Naive B cell (primary cell): ENCODE results near the gene REXO1. TPM values are rescaled to one million over a fixed set of nuclear protein-coding genes. Genes with fewer than 3 reads are reported as not detected.

ENCODE experiments used
- ATAC-seq, 2 donors: fragments of 150-1000 bp; cut with Tn5 transposase; 2 replicates each; pipeline ENCODE4 v1.10.0; 2021; ENCODE audit warnings: low read depth in 2 of 2, mild to moderate bottlenecking in 2 of 2, moderate library complexity in 2 of 2
- DNase-seq: peaks from one replicate; pipeline ENCODE4 v3.0.0; 2022
- H3K27ac Mint-ChIP-seq, 6 donors: one replicate each; pipeline ENCODE4 v1.8.0; 2020 to 2022; ENCODE audit warnings: mild to moderate bottlenecking in 6 of 6, mixed read lengths in 6 of 6, moderate library complexity in 5 of 6, inconsistent platforms in 2 of 6
- H3K27me3 Mint-ChIP-seq, 3 donors: one replicate each; pipeline ENCODE4 v1.8.0; 2021 to 2022; ENCODE audit warnings: mixed read lengths in 3 of 3, mild to moderate bottlenecking in 1 of 3
- H3K36me3 Mint-ChIP-seq, 2 donors: one replicate each; pipeline ENCODE4 v1.8.0; 2020 to 2022; ENCODE audit warnings: mixed read lengths in 2 of 2, inconsistent platforms in 1 of 2, mild to moderate bottlenecking in 1 of 2
- H3K4me1 Mint-ChIP-seq, 3 donors: one replicate each; pipeline ENCODE4 v1.8.0; 2020 to 2022; ENCODE audit warnings: mixed read lengths in 3 of 3, inconsistent platforms in 1 of 3, mild to moderate bottlenecking in 1 of 3, moderate library complexity in 1 of 3
- H3K4me3 Mint-ChIP-seq, 8 donors: one replicate each; pipeline ENCODE4 v1.8.0; 2020 to 2022; ENCODE audit warnings: mild to moderate bottlenecking in 8 of 8, mixed read lengths in 8 of 8, moderate library complexity in 8 of 8, inconsistent platforms in 2 of 8
- H3K9me3 Mint-ChIP-seq, 7 donors: one replicate each; pipeline ENCODE4 v1.8.0; 2020 to 2022; ENCODE audit warnings: mixed read lengths in 7 of 7, mild to moderate bottlenecking in 5 of 7, inconsistent platforms in 2 of 7, moderate library complexity in 1 of 7
- polyA plus RNA-seq, 6 donors: library from polyadenylated mRNA; unstranded; fragments of 300-500 nt; fragmentation: Illumina TruSeq; gene quantifications; one replicate each; pipeline ENCODE4 v1.2.3, GENCODE V29; 2021; ENCODE audit warnings: low read depth in 6 of 6

Gene REXO1
- polyA plus RNA-seq, 6 donors from 2014 or later = 0.96 to 18.1 (median 5.2) TPM

DNA sequence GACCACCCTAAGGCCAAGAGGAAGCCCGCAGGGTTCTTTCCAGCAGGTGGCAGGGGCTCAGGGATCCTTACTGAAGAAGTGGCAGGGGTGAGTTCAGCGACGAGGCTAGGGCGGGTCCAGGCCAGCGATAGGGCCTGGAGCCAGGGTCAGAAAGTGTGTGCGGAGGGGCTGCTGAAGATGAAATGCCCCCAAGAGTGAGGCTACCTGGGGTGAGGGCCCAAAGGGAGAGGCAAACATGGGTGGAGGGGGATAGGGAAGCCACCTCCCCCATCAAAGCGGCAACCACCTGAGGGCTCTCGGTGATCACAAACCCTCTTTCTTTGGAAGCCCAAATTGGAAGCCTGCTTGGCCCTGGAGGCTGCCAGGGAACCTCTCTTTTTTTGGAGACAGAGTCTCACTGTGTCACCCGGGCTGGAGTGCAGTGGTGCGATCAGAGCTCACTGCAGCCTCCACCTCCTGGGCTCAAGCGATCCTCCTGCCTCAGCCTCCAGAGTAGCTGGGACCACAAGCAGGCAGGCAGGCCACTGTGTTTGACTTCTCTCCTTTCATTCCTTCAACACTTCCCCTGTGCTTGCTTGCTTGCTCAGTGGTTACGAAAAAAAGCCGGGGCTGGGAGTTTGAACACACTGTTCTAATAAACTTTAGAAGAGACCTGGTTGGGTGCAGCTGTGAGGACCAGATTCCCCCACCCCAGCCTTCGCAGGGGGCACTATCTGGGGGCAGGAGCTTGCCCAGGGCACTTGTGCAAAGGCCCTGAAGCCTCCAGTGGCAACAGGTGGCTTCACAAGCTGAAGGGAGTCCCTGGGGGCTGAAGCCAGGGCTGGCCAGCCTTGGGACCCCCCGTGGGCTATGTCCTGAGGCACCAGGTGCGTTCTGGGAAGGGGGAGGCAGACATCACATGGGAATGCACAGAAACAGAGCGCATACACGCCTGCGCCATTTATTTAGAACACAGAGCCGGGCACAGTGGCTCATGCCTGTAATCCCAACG lies 34.8 kb downstream of the REXO1 start:
- H3K4me1 Mint-ChIP-seq = peaks cover 15 to 19% (median 16%) of the 10 kb centered on the region in 3 donors
- DNase-seq = no peak
- H3K27ac Mint-ChIP-seq = peak overlapping the region in 2 of 6 donors; percentile 57 to 96
- ATAC-seq = no peak
- peak overlapping the region; percentile 87 to 98 (median 92) for H3K4me3 Mint-ChIP-seq
- H3K9me3 Mint-ChIP-seq = no peaks in the 10 kb centered on the region
- no peaks in the 10 kb centered on the region for H3K27me3 Mint-ChIP-seq
- no peaks in the 10 kb centered on the region for H3K36me3 Mint-ChIP-seq

DNA sequence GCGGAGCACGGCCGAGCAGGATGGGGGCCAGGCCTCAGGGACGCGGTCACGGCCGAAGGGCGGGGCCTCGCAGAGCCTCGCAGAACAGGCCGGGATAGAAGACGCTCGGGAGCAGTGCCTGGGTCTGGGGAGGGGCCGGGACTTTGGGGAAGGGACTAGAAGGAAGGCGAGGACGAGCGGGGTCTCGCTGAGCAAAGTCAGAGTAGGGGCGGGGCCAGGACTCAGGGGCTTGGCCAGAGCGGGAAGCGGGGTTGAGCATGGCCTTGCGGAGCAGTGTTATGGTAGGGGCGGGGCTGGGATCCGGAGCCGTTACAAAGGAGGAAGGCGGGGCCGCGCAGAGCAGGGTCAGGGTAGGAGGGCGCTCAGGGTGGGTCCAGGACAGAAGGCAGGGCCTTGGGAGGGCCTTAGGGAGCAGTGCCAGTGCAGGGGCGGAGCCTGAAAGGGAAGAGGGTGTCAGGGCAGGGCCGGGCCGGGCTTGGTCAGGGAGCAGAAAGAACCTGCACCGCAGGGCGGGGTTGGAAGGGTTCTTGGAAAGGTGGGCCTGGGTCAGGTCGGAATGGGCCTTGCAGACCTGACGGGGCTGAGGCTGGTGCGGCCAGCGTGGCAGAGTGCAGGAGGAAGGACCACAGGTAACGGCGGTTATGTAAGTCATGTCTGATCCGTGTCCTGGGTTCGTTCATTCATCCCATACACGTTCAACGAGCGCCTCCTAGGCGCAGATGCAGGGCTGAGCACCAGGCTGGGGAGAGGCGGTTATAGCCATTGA lies 35.7 kb downstream of the REXO1 start:
- H3K36me3 Mint-ChIP-seq = no peaks in the 10 kb centered on the region
- H3K27ac Mint-ChIP-seq = peak overlapping the region; percentile 49 to 96 (median 64)
- peak overlapping the region; percentile 87 to 98 (median 92) for H3K4me3 Mint-ChIP-seq
- no peaks in the 10 kb centered on the region for H3K27me3 Mint-ChIP-seq
- DNase-seq (peak; percentile 77), ATAC-seq (peak; percentile 75)
- H3K4me1 Mint-ChIP-seq = peaks cover 15 to 19% (median 16%) of the 10 kb centered on the region in 3 donors
- H3K9me3 Mint-ChIP-seq = no peaks in the 10 kb centered on the region

DNA sequence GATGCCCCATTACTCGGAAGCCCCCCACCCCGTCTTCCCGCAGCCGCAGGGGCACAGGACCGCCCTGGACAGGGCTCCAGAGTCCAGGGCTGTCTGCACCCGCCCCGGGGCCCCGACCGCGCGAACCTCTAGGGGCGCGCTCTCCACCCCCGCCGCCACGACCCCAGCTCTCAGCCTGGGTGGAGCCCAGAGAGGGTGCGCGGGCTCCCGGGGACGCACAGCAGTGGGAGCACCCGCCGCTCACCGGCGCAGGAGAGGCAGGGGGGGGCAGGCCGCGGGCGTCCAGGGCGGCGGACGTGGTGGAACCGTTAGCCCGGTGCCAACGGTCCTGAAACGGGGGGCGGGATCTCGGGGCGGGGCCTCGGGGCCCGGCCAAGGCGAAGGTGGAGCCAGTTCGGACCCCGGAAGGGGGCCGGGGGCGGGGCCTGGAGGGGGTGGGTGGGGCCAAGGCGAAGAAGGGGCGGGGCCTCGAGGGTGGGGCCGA lies 36.3 kb downstream of the REXO1 start, which contains the start of gene ATP8B3:
Gene ATP8B3, minus strand, starts transcription at position 335 of the 484 bp plus-strand sequence. CDS start 540 bp downstream, outside the sequence.
- Mint-ChIP-seq H3K9me3 (no peaks in the 10 kb centered on the region), H3K27ac (peak within 1 kb of the TSS; percentile 56 to 96 (median 82)), H3K4me1 (peaks cover 15 to 19% (median 16%) of the 10 kb centered on the region in 3 donors), H3K4me3 (peak within 1 kb of the TSS; percentile 87 to 98 (median 92)), H3K36me3 (no peaks in the 10 kb centered on the region), H3K27me3 (no peaks in the 10 kb centered on the region)
- ATAC-seq (peak; percentile 8 to 12), DNase-seq (peak; percentile 32)

DNA sequence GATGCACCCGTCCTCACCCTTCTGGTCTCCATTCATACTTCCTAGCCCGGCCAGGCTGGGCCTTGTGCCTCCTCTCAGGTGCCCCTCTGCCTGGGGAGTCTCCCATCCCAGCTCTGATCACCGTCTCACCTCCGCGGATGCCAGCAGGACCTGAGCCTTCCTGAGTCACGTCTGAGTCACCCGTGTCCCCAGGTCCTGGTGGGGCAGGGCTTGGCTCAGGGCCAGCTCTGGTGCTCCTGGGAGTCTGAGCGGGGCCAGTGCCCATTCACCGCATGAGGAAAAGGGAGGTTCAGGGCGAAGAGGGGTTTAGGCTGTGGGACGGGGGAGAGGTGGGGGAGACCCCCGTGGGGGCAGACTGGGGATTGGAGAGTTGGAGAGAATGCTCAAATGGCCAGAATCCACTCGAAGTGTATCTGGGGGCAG lies 36.8 kb downstream of the REXO1 start:
- Mint-ChIP-seq H3K36me3 (no peaks in the 10 kb centered on the region), H3K4me3 (peak overlapping the region; percentile 33 to 92 (median 75)), H3K4me1 (peaks cover 15 to 19% (median 16%) of the 10 kb centered on the region in 3 donors), H3K9me3 (no peaks in the 10 kb centered on the region), H3K27me3 (no peaks in the 10 kb centered on the region), H3K27ac (peak overlapping the region in 1 of 6 donors; percentile 59)
- ATAC-seq (no peak), DNase-seq (no peak)

DNA sequence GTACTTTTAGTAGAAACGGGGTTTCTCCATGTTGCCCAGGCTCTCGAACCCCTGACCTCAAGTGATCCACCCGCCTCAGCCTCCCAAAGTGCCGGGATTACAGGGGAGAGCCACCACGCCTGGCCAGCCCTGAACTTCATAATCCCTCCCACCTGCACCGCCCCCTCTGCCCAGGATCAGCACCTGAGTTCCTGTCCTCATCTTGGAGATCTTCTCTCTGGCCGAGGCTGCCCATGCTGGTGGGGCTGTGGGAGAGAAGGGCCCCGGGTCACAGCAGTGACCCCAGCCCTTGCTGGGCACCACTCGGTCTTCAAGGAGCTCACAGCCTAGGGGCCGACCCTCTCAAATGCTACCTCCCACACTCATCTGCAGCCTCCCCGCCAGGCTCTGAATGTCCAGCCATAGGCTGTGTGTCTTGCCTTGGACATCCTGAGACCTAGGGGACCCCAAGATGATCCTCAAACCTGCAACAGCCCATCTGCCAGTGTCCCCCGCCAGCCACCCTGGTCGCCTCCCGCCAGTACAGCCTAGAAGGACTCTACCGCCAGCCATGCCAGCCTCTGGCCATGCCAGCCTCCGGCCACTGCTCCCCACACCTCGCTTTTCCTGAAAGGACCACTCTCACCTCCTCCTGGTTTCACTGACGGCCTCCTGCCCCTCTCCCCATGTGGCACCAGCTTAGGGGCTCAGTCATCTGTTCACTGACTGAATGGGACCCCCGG lies 37.7 kb downstream of the REXO1 start:
- Mint-ChIP-seq H3K27me3 (no peaks in the 10 kb centered on the region), H3K27ac (peak overlapping the region in 3 of 6 donors; percentile 25 to 93 (median 71)), H3K4me1 (peaks cover 15 to 19% (median 16%) of the 10 kb centered on the region in 3 donors), H3K9me3 (no peaks in the 10 kb centered on the region), H3K36me3 (no peaks in the 10 kb centered on the region), H3K4me3 (peak overlapping the region in 6 of 8 donors; percentile 65 to 92 (median 74))
- ATAC-seq (no peak), DNase-seq (no peak)

DNA sequence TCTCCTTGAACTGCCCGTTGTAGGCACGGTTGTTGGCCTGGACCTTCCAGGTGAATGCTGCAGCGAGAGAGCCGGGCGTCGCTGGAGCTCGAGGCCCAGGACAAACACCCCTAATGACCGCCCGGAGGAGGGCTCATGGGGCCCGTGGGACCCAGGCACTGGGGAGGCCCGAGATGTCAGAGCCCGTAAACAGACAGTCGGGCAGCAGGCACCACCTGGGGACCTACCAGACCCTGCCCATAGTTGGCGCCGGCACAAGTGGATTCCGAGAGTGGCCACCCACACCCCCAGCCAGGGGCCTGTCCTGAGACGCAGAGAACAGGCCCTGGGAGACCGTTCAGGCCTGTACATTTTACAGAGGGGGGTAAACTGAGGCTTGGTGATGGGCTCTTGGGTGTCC lies 38.6 kb downstream of the REXO1 start:
- peak overlapping the region in 1 of 8 donors; percentile 87 for H3K4me3 Mint-ChIP-seq

DNA sequence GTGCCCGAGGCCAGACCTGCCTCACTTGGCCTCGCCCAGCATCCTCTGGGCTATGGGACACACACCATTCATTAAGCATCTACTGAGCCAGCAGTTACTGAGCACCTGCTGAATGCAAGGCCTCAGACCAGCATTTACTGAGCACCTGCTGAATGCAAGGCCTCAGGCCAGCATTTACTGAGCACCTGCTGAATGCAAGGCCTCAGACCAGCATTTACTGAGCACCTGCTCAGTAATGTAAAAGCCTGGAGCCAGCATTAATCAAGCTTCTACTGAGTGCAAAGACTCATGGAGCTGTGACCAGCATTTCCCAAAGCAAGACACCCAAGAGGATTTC lies 39.9 kb downstream of the REXO1 start:
- peaks cover 12 to 18% (median 15%) of the 10 kb centered on the region in 3 donors for H3K4me1 Mint-ChIP-seq
- H3K27ac Mint-ChIP-seq = peak overlapping the region in 1 of 6 donors; percentile 21
- no peak for ATAC-seq
- H3K27me3 Mint-ChIP-seq = no peaks in the 10 kb centered on the region
- no peak for DNase-seq
- peaks cover 0 to 3% (median 0%) of the 10 kb centered on the region in 7 donors for H3K9me3 Mint-ChIP-seq
- H3K4me3 Mint-ChIP-seq = no peak overlapping the region
- no peaks in the 10 kb centered on the region for H3K36me3 Mint-ChIP-seq

More for the DNA sequence above, 38.6 kb downstream of the REXO1 start:
- DNase-seq = no peak
- peaks cover 0 to under 1% (median 0%) of the 10 kb centered on the region in 7 donors for H3K9me3 Mint-ChIP-seq
- ATAC-seq = no peak
- no peaks in the 10 kb centered on the region for H3K36me3 Mint-ChIP-seq
- H3K27ac Mint-ChIP-seq = no peak overlapping the region
- no peaks in the 10 kb centered on the region for H3K27me3 Mint-ChIP-seq
- peaks cover 15 to 19% (median 16%) of the 10 kb centered on the region in 3 donors for H3K4me1 Mint-ChIP-seq

DNA sequence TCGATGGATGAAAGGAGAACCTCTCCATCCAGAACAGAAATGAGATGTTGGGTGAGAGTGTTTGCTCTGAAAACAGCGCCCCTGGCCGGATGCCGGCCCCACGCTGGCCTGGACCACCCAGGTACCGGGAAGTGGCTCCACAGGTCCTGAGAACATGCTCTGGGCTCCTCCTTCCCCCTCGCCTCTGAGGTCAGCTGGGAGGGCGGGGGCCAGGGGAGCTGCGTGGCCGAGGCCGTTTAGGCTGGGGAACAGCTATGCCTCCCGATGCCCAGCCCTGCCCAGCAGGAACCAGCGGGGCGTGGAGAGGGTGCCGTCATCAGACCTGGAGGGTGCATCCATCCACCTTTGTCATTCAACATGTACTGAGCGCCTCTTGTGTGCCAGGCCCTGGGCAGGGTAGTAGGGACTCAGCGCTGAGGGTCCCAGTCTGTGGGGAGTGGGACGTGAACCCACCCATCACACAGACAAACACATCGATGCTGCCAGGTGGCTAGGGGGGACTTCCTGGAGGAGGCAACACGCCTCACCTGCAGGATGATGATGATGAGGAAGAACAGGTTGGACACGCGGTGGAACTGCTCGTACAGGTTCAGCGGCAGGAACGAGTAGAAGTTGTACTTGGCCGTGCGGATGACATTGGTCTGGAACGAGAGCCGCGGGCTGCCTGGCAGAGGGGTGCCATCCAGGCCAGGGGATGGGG lies 40.4 kb downstream of the REXO1 start:
- DNase-seq = no peak
- H3K27me3 Mint-ChIP-seq = no peaks in the 10 kb centered on the region
- peaks cover 0 to 3% (median 0%) of the 10 kb centered on the region in 7 donors for H3K9me3 Mint-ChIP-seq
- ATAC-seq = no peak
- H3K36me3 Mint-ChIP-seq = no peaks in the 10 kb centered on the region
- peaks cover 7 to 15% (median 10%) of the 10 kb centered on the region in 3 donors for H3K4me1 Mint-ChIP-seq
- peak overlapping the region in 1 of 8 donors; percentile 54 for H3K4me3 Mint-ChIP-seq
- H3K27ac Mint-ChIP-seq = peak overlapping the region in 2 of 6 donors; percentile 21 to 85

DNA sequence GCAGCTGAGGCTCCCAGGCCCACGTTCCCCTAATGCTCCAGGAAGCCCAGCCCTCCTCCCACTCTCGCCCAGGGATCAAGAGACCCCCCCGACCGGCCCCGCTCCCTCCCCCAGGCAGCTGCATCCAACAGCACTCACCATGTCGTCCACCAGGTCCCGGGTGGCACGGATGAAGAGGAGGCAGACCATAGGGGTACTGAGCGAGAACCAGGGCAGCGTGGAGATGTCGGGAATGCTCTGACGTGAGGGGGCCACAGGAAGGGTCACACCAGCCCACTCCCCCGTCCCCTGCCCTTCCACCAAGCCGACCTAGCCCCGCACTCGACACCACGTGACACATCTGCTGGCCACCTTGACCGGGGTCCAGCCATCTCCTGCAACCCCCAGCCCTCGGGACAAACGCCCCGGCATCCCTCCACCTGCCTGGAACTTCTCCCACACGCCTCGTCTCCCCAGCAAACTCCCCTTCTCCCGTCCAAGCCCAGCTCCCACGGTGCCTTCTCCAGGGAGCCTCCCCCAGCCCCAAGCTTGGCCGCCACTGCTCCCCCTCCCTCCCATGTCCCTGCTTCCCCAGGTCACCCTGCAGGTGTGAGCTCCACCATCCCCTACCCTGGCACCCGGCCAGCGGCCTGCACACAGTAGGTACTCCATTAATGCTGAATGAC lies 41.1 kb downstream of the REXO1 start:
- H3K4me3 Mint-ChIP-seq = peak overlapping the region in 2 of 8 donors; percentile 47 to 54
- DNase-seq (no peak), ATAC-seq (no peak)
- no peaks in the 10 kb centered on the region for H3K27me3 Mint-ChIP-seq
- no peaks in the 10 kb centered on the region for H3K36me3 Mint-ChIP-seq
- peaks cover 0 to 3% (median 0%) of the 10 kb centered on the region in 7 donors for H3K9me3 Mint-ChIP-seq
- no peak overlapping the region for H3K27ac Mint-ChIP-seq
- H3K4me1 Mint-ChIP-seq = peaks cover 2 to 13% (median 4%) of the 10 kb centered on the region in 3 donors

DNA sequence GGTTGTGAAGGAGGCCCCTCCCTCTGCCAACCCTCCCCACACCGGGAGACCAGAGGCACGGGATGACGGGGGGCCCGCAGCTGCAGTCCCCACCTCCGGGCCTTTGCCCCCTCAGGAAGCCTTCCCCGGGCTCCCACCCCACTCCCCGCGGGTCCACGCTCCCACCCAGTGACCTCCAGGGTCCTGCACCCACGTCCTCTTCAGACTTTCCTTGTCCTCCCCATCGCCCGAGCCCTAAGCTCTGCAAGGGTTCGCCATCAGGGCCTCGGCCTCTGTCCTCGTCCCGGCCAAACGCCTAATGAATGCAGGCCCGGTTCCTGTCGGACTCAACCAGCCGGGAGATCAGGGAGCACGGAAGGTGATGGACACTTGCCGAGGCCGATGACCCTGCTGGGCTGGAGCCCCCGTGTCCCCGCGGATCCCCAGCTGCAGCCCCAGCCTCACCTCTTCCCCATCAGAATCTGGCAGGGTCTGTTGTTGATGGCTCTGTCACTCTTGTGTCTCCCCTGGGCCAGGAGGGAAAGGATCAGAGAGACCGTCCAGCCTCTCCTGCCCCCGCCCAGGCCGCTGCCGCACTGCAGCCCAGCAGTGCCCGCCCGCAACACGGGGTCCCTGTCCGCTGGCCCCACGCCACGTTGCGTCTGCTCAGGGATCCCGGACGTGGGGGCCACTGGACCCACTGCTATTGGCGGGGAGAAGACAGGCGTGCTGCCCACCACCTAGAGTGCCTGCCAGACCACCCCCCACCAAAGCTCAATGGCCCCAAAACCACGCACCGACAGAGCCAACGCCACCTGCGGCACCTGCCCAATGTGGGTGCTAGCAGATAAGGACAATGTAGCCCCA lies 41.9 kb downstream of the REXO1 start:
- DNase-seq = no peak
- H3K27ac Mint-ChIP-seq = peak overlapping the region in 1 of 6 donors; percentile 52
- H3K36me3 Mint-ChIP-seq = no peaks in the 10 kb centered on the region
- H3K4me1 Mint-ChIP-seq = peaks cover under 1 to 13% (median 4%) of the 10 kb centered on the region in 3 donors
- ATAC-seq = no peak
- no peaks in the 10 kb centered on the region for H3K27me3 Mint-ChIP-seq
- H3K4me3 Mint-ChIP-seq = peak overlapping the region in 1 of 8 donors; percentile 47
- H3K9me3 Mint-ChIP-seq = peaks cover 0 to 3% (median 0%) of the 10 kb centered on the region in 7 donors
